HepG2 (cell line): ENCODE data around the gene ETV6. TPM values are rescaled to one million over a fixed set of nuclear protein-coding genes. Genes with fewer than 3 reads are reported as not detected.

Source experiments
- AKNA ChIP-seq: sonication (generic); formaldehyde crosslinking; IDR thresholded peaks from 2 replicates; pipeline ENCODE4 v1.4.0; 2020; ENCODE audit warnings: missing genetic modification reagents, borderline replicate concordance
- ATF7-NPFF ChIP-seq: sonication (generic); formaldehyde crosslinking; IDR thresholded peaks from 2 replicates; pipeline ENCODE4 v1.8.1; 2023; ENCODE audit warnings: mild to moderate bottlenecking, low read depth, missing genetic modification reagents, moderate library complexity
- CC2D1A ChIP-seq: sonication (generic); formaldehyde crosslinking; IDR thresholded peaks from 2 replicates; pipeline ENCODE4 v1.8.1; 2023; ENCODE audit warnings: mild to moderate bottlenecking, missing genetic modification reagents
- FOSL2 ChIP-seq: sonication (generic); formaldehyde crosslinking; IDR thresholded peaks from 2 replicates; pipeline ENCODE4 v1.4.0; 2020; ENCODE audit warnings: missing genetic modification reagents
- NFIC ChIP-seq: IDR thresholded peaks from 2 replicates; pipeline ENCODE4 v1.6.1; 2012; ENCODE audit warnings: mild to moderate bottlenecking, low read length, inconsistent platforms
- PHF8 ChIP-seq: sonication (generic); formaldehyde crosslinking; IDR thresholded peaks from 2 replicates; pipeline ENCODE4 v1.5.0; 2020; ENCODE audit warnings: missing genetic modification reagents
- POGK ChIP-seq: sonication (generic); formaldehyde crosslinking; conservative IDR thresholded peaks from 2 replicates; pipeline ENCODE4 v1.8.0; 2022; ENCODE audit warnings: mild to moderate bottlenecking, moderate library complexity, missing genetic modification reagents
- POLR2G ChIP-seq: fragments of 200-400 bp; formaldehyde crosslinking; IDR thresholded peaks from 2 replicates; pipeline ENCODE4 v1.6.1; 2018; ENCODE audit warnings: mild to moderate bottlenecking, low read depth, low read length, moderate library complexity
- SNAPC5 ChIP-seq: sonication (generic); formaldehyde crosslinking; IDR thresholded peaks from 2 replicates; pipeline ENCODE4 v1.8.1; 2023; ENCODE audit warnings: mild to moderate bottlenecking, missing genetic modification reagents, borderline replicate concordance
- SOX5 ChIP-seq: IDR thresholded peaks from 2 replicates; pipeline ENCODE4 v1.6.1; 2016; ENCODE audit warnings: borderline replicate concordance
- THRA ChIP-seq: sonication (generic); formaldehyde crosslinking; IDR thresholded peaks from 2 replicates; pipeline ENCODE4 v1.4.0; 2020; ENCODE audit warnings: missing genetic modification reagents, borderline replicate concordance
- ZNF124 ChIP-seq: sonication (generic); formaldehyde crosslinking; IDR thresholded peaks from 2 replicates; pipeline ENCODE4 v1.4.0; 2020; ENCODE audit warnings: missing genetic modification reagents
- ZNF605 ChIP-seq: sonication (generic); formaldehyde crosslinking; IDR thresholded peaks from 2 replicates; pipeline ENCODE4 v1.8.0; 2022; ENCODE audit warnings: mild to moderate bottlenecking, missing genetic modification reagents
- ZNF816 ChIP-seq: sonication (generic); formaldehyde crosslinking; IDR thresholded peaks from 2 replicates; pipeline ENCODE4 v1.8.0; 2022; ENCODE audit warnings: missing genetic modification reagents, mild to moderate bottlenecking, borderline replicate concordance
- polyA plus RNA-seq, 8 experiments: library from polyadenylated mRNA; depleted of rRNA in 3 of 8; stranded (reverse) in 7 of 8; unstranded in 1 of 8; fragments of >200 nt; fragmentation: Illumina TruSeq in 4 of 8; extraction: Trizol in 4 of 8; gene quantifications; 2 replicates each; pipeline versions ENCODE4 v1.2.1 to v1.2.3, GENCODE V29; 2011 to 2016; ENCODE audit warnings: low read depth in 4 of 8, missing spikeins in 1 of 8, mixed read lengths in 1 of 8; ENCODE audit not compliant: insufficient read depth in 1 of 8
- total RNA-seq, 5 experiments: library from RNA; depleted of rRNA; stranded (reverse); fragments of >200 nt; fragmentation: Illumina TruSeq; extraction: Trizol; gene quantifications; 2 replicates each; pipeline ENCODE4 v1.2.3, GENCODE V29; 2016; ENCODE audit warnings: low read depth in 1 of 5

ETV6 gene
- total and polyA plus RNA-seq, 2 of the 13 experiments (the other 11 are each of a cell fraction or from before 2014, with no cell fraction given), result 2.2 to 3.0 TPM

GRCh38 chr12:11711651-11712327 is 62.3 kb downstream of the ETV6 start (continued):
- TF ChIP-seq AKNA (no peak), CC2D1A (CRISPR knock-in tag) (no peak), ATF7-NPFF (CRISPR knock-in tag) (no peak), POGK (CRISPR knock-in tag) (no peak), ZNF124 (no peak), THRA (CRISPR knock-in tag) (no peak), ZNF816 (CRISPR knock-in tag) (no peak), POLR2G (no peak), ZNF605 (CRISPR knock-in tag) (no peak), SOX5 (CRISPR knock-in tag) (peak; percentile 80; the same call in 1 of the 2 replicates), SNAPC5 (CRISPR knock-in tag) (no peak), FOSL2 (CRISPR knock-in tag) (no peak), PHF8 (CRISPR knock-in tag) (no peak), NFIC (0 out of 2 replicates have a peak, but pooled peaks have one; percentile 43)
